CD4-positive, alpha-beta T cell treated with Interleukin-6 at 100 ng/mL for 8 hours (primary cell): ENCODE measurements around the gene ZNF181.

ENCODE experiments used
- DNase-seq: peaks from one replicate; pipeline ENCODE4 v3.0.0-alpha.2; 2020; ENCODE audit warnings: mixed read lengths, low spot score

The ZNF181 gene

DNA sequence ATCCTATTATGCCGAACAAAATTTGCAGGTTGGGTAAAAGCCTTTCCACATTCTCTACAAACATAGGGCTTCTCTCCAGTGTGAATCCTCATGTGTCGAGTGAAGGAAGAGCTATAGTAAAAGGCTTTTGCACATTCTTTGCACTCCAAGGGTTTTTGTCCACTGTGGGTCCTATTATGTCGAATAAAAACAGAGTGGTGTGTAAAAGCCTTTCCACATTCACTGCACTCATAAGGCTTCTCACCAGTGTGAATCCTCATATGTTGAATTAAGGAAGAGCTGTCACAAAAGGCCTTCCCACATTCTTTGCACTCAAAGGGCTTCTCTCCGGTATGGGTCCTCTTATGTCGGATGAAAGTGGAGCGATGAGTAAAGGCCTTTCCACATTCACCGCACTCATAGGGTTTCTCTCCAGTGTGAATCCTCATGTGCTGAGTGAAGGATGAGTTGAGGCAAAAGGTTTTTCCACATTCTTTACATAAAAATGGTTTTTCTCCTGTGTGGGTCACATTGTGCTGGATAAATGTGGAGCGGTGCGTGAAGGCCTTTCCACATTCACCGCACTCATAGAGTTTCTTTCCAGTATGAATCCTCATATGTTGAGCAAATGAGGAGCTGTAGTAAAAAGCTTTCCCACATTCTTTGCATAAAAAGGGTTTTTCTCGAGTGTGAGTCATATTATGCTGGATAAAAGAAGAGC lies 25.3 kb downstream of the ZNF181 start:
- DNase-seq = no peak

GRCh38 chr19:34766386-34766785 lies 32.3 kb downstream of the ZNF181 start:
- no peak for DNase-seq

DNA sequence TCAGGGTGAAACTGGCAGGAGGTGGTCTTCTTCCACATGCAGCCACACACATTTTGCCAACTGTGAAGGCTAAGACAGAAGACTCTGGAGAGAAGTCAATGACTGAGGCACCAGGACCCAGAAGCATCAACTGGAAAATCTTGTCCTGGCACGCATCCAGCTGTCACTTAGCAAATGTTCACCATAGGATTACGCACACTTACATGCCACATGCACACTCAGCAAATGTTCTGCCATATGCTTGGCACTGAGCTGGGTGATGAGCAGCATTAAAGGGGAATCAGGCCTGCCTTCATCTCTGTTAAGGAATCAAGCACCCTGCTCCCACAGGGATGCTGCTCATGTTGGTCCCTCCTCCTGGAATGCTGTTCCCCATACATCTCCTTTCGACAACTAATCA lies 33.9 kb downstream of the ZNF181 start:
- DNase-seq = no peak

DNA sequence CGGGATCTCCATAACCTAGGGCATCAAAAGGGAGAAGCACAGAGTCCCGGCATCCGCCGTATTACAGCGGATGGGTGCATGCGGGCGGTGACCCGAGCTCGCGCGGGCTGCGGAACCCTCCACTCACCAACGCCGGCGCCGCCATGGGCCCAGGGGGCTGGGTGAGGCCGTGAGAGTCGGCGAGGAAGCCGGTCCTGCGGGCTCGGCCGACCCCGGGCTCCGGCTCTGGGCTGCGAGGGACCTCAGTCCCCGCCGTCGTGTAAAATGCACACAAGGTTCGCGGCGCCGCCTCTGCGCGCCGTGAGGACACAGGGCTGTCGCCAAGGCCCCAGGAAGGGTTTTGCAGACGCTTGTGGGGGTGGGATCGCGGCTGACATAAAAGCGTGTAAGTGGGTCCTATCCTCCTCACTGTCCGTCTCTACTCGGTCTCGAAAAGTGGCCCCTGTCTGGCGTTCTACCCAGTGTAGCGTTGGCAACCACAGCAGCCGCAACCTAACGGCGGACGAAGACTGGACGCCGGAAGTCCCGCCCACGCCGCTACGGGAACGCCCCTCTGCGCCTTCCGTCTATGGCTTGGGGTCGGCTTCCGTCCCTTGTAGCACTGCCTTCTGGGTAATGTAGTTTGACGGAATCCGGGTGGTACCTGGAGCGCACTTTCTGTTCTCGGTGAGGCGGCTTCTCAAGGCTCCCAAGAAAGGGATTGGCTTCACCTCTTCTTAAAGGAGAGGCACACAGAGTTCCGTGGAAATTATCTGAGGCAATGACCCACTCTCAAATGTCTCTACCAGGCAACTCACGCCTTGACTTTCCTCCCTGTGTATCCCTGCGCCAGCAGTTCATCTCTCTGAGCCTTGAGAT lies 38.9 kb downstream of the ZNF181 start, which contains the start of gene ZNF599:
TSS of gene ZNF599 (minus strand) at position 519 of the 858 bp plus-strand sequence. CDS start at position 145, 374 bp downstream.
- DNase-seq = peak; percentile 91

DNA sequence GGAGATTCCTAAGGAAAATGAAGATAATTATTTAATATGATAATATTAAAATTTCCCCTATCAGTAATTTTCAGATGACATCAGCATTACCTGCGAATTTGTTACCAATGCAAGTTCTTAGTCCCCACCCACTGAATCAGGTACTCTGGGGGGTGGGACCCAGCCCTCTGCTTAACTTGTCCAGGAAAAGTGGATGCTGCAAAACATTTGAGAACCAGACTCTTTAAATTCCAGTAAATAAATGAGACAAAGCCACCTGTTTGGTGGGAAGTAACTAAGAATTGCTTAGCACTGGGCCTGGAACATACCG lies 39.5 kb downstream of the ZNF181 start:
- DNase-seq = no peak

- no peak for DNase-seq
Observed at GRCh38 chr19:34774857-34775256, 40.8 kb downstream of the ZNF181 start.

DNA sequence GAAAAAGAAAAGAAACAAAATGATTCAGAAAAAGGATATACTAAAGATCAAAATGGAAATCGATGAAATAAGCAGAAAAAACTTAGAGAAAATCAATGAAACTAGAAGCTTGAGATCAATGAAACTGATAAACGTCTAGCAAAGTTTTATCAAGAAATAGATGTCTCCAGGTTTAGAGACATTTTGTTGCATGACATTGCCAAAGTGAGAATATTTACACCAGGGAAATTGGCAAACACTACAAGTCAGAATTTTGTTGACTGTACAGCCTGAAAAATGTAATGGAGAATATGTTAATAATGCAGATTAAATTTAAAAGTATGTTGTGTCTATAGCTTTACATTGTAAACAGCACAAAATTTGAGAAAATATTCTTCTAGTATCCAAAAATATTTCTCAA lies 44.3 kb downstream of the ZNF181 start:
- DNase-seq = no peak

DNA sequence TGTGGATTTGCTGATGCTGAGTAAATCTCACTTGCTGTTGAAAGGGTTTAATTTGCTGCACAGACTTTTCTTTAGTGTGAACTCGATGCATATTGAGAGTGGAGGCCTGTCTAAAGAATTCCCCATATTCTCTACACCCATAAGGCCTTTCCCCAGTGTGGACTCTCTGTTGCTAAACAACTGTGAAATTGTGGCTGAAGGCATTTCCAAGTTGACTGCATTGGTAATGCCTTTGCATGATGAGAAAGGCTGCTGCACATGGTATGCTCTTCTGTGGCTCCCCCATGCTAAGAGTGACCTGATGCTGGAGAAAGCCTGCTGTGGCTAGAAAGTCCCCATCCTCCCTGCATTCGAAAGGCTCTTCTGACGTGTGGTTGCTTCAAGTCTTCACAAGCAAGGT lies 45.6 kb downstream of the ZNF181 start:
- DNase-seq = no peak

- DNase-seq = no peak
Observed at GRCh38 chr19:34786236-34786635, 52.2 kb downstream of the ZNF181 start.

DNA sequence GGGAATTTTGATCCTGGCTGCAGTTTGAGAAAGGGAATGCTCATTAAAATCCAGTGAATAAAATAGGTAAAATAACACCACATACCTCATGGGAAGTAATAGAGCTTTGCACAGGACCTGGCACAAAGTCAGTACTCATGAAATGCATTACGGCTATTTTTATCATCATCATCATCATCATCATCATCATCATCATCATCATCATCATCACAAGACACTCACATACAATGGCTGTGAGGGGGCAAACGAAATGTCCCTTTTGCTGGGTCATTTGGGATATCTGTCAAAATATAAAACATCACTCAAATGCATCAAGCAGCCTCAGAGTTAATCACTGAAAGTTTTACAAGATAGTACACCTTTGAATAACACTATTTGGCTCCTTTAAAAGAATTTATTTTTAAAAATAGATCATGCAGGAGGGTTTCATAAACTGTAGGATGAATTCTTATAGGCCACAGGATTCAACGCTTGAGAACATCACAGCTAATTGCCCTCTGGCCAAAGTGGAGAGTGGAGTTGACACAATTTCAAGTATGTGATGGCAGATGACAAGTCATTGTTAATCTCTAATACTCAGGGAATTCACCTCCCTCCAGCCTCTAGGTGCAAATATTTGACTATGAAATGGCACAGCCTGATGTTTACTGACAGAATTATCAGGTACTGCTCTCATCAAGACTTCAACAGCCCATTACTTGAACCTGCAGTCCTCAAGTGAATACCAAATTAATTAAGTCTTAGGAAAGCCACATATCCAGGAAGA lies 53.2 kb downstream of the ZNF181 start:
- DNase-seq = no peak

GRCh38 chr19:34788074-34788473 lies 54.0 kb downstream of the ZNF181 start:
- no peak for DNase-seq

DNA sequence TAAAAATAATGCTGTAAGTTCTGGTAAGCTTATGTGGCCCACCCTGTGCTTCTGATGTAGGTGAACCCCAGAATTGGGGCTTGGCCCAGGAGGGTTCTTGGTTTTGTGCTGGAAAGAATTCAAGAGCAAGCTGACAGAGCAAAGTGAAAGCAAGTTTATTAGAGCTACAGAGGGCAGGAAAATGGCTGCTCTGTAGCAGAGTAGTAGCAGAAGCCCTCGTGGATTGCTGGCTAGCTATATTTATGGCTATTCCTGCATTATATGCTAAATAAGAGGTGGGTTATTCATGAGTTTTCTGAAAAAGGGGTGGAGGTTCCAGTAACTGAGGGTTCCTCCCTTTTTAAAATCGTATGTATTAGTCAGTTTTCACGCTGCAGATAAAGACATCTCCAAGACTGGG lies 59.5 kb downstream of the ZNF181 start:
- no peak for DNase-seq

GRCh38 chr19:34794066-34794960 lies 60.3 kb downstream of the ZNF181 start:
- no peak for DNase-seq
